ENCODE data around the gene SLC22A4. TPM values are rescaled to one million over a fixed set of nuclear protein-coding genes. Genes with fewer than 3 reads are reported as not detected.
A peak's percentile ranks its signal among the peaks of the same experiment; 100 is the strongest.

SLC22A4 gene
- total and polyA plus RNA-seq, 4 donors: 0.25 to 42.2 (median 0.47) TPM

GRCh38 chr5:132259069-132259851 is 34.9 kb upstream of the SLC22A4 start:
- Histone ChIP-seq H3K4me1 (ENCODE audit: control insufficient read depth in 4 of 4, insufficient read depth in 4 of 4, low read length in 3 of 4) (peaks cover 0 to 4% (median 1%) of the 10 kb centered on the region in 4 donors), H3K27me3 (ENCODE audit: control insufficient read depth in 4 of 4, insufficient read depth in 4 of 4, low read length in 3 of 4) (no peaks in the 10 kb centered on the region), H3K9me3 (ENCODE audit: control insufficient read depth in 4 of 4, low read length in 3 of 4) (no peaks in the 10 kb centered on the region), H3K9ac (ENCODE audit: low read depth in 1 of 2, low read length in 2 of 2) (no peak overlapping the region), H3K36me3 (ENCODE audit: control insufficient read depth in 4 of 4, insufficient read depth in 3 of 4, low read depth in 1 of 4, low read length in 3 of 4) (no peaks in the 10 kb centered on the region), H3K27ac (ENCODE audit: low read depth in 1 of 2, low read length in 2 of 2) (peak overlapping the region in 1 of 2 donors; percentile 53), H3K4me3 (ENCODE audit: low read depth in 1 of 3, low read length in 3 of 3) (no peak overlapping the region)
- 91% methylated on average over 24 of the region's 24 CpGs for WGBS
- TF ChIP-seq FOXA1 (IDR thresholded peaks at IDR 0.05) (no peak), RXRA (IDR thresholded peaks at IDR 0.05) (no peak)
- peak; percentile 30 for DNase-seq (ENCODE audit: low spot score)

- no peaks in the 10 kb centered on the region for H3K27me3 ChIP-seq (ENCODE audit: control insufficient read depth in 4 of 4, insufficient read depth in 4 of 4, low read length in 3 of 4)
- WGBS: 88% methylated on average over 6 of the region's 6 CpGs
- no peak overlapping the region for H3K27ac ChIP-seq (ENCODE audit: low read depth in 1 of 2, low read length in 2 of 2)
- TF ChIP-seq YY1 (IDR thresholded peaks at IDR 0.05) (no peak), RXRA (IDR thresholded peaks at IDR 0.05) (no peak), FOXA2 (IDR thresholded peaks at IDR 0.05) (no peak), EGR1 (IDR thresholded peaks at IDR 0.05; ENCODE audit: low read depth in 2 of 2) (no peak), RAD21 (IDR thresholded peaks at IDR 0.05) (no peak), JUND (IDR thresholded peaks at IDR 0.05) (no peak), TAF1 (conservative IDR thresholded peaks at IDR 0.05) (no peak), HNF4A (conservative IDR thresholded peaks at IDR 0.05) (no peak), NR2F2 (IDR thresholded peaks at IDR 0.05) (no peak), FOXA1 (IDR thresholded peaks at IDR 0.05) (no peak)
- TF ChIP-seq, protein P1, sequence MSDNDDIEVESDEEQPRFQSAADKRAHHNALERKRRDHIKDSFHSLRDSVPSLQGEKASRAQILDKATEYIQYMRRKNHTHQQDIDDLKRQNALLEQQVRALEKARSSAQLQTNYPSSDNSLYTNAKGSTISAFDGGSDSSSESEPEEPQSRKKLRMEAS (IDR thresholded peaks at IDR 0.05): no peak
- TF ChIP-seq, protein P2, sequence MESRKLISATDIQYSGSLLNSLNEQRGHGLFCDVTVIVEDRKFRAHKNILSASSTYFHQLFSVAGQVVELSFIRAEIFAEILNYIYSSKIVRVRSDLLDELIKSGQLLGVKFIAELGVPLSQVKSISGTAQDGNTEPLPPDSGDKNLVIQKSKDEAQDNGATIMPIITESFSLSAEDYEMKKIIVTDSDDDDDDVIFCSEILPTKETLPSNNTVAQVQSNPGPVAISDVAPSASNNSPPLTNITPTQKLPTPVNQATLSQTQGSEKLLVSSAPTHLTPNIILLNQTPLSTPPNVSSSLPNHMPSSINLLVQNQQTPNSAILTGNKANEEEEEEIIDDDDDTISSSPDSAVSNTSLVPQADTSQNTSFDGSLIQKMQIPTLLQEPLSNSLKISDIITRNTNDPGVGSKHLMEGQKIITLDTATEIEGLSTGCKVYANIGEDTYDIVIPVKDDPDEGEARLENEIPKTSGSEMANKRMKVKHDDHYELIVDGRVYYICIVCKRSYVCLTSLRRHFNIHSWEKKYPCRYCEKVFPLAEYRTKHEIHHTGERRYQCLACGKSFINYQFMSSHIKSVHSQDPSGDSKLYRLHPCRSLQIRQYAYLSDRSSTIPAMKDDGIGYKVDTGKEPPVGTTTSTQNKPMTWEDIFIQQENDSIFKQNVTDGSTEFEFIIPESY (IDR thresholded peaks at IDR 0.05): no peak
- TF ChIP-seq, protein P3, sequence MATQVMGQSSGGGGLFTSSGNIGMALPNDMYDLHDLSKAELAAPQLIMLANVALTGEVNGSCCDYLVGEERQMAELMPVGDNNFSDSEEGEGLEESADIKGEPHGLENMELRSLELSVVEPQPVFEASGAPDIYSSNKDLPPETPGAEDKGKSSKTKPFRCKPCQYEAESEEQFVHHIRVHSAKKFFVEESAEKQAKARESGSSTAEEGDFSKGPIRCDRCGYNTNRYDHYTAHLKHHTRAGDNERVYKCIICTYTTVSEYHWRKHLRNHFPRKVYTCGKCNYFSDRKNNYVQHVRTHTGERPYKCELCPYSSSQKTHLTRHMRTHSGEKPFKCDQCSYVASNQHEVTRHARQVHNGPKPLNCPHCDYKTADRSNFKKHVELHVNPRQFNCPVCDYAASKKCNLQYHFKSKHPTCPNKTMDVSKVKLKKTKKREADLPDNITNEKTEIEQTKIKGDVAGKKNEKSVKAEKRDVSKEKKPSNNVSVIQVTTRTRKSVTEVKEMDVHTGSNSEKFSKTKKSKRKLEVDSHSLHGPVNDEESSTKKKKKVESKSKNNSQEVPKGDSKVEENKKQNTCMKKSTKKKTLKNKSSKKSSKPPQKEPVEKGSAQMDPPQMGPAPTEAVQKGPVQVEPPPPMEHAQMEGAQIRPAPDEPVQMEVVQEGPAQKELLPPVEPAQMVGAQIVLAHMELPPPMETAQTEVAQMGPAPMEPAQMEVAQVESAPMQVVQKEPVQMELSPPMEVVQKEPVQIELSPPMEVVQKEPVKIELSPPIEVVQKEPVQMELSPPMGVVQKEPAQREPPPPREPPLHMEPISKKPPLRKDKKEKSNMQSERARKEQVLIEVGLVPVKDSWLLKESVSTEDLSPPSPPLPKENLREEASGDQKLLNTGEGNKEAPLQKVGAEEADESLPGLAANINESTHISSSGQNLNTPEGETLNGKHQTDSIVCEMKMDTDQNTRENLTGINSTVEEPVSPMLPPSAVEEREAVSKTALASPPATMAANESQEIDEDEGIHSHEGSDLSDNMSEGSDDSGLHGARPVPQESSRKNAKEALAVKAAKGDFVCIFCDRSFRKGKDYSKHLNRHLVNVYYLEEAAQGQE (IDR thresholded peaks at IDR 0.05): no peak
- H3K4me3 ChIP-seq (ENCODE audit: low read depth in 1 of 3, low read length in 3 of 3): no peak overlapping the region
- H3K9ac ChIP-seq (ENCODE audit: low read depth in 1 of 2, low read length in 2 of 2): no peak overlapping the region
- no peaks in the 10 kb centered on the region for H3K9me3 ChIP-seq (ENCODE audit: control insufficient read depth in 4 of 4, low read length in 3 of 4)
- H3K36me3 ChIP-seq (ENCODE audit: control insufficient read depth in 4 of 4, insufficient read depth in 3 of 4, low read depth in 1 of 4, low read length in 3 of 4): no peaks in the 10 kb centered on the region
- DNase-seq (ENCODE audit: low spot score): peak; percentile 13
- H3K4me1 ChIP-seq (ENCODE audit: control insufficient read depth in 4 of 4, insufficient read depth in 4 of 4, low read length in 3 of 4): peaks cover 0 to 4% (median 1%) of the 10 kb centered on the region in 4 donors
Measured at GRCh38 chr5:132260051-132260450, 34.1 kb upstream of the SLC22A4 start.
